Activated CD4-positive, alpha-beta T cell treated with anti-CD3 and anti-CD28 coated beads, Interleukin-2, amount 50 U/mL, for 16 hours (primary cell): ENCODE measurements around the gene RNF224.

Source experiments
- DNase-seq: peaks from one replicate; pipeline ENCODE4 v3.0.0-alpha.2; 2020

Gene RNF224

GRCh38 chr9:137215196-137215986 lies 11.9 kb upstream of the RNF224 start:
- no peak for DNase-seq

- no peak for DNase-seq
Observed at GRCh38 chr9:137216188-137216965, 10.9 kb upstream of the RNF224 start.

- DNase-seq = no peak
Observed at GRCh38 chr9:137217276-137218211, 9.8 kb upstream of the RNF224 start.

GRCh38 chr9:137218212-137218753 lies 9.0 kb upstream of the RNF224 start:
- no peak for DNase-seq

- no peak for DNase-seq
Observed at GRCh38 chr9:137218754-137219271, 8.5 kb upstream of the RNF224 start.

- no peak for DNase-seq
Observed at GRCh38 chr9:137219757-137220316, 7.5 kb upstream of the RNF224 start.

- no peak for DNase-seq
Observed at GRCh38 chr9:137220317-137221094, 6.8 kb upstream of the RNF224 start.

GRCh38 chr9:137221095-137221505 lies 6.2 kb upstream of the RNF224 start:
- no peak for DNase-seq

GRCh38 chr9:137221506-137222111 lies 5.7 kb upstream of the RNF224 start:
- no peak for DNase-seq

- DNase-seq = no peak
Observed at GRCh38 chr9:137222190-137223077, 4.9 kb upstream of the RNF224 start, which contains the start of gene RNF208. TSS of gene RNF208 (minus strand) at chr9:137222240. CDS start at chr9:137221212, 1,028 bp downstream.

GRCh38 chr9:137223078-137223970 lies 4.0 kb upstream of the RNF224 start:
- DNase-seq = peak; percentile 100

GRCh38 chr9:137224830-137225694 lies 2.2 kb upstream of the RNF224 start, which contains the start of gene CYSRT1:
TSS of gene CYSRT1 (plus strand) at chr9:137225174. CDS start at chr9:137225622, 448 bp downstream.
- no peak for DNase-seq

- no peak for DNase-seq
Observed at GRCh38 chr9:137225699-137226331, 1.5 kb upstream of the RNF224 start.

- no peak for DNase-seq
Observed at GRCh38 chr9:137226338-137227053, 806 bp upstream of the RNF224 start.

- DNase-seq = no peak
Observed at GRCh38 chr9:137227853-137228505, 677 bp downstream of the RNF224 start.
